H1 (cell line): Measurements from ENCODE around the gene PTPRT. TPM values are rescaled to one million over a fixed set of nuclear protein-coding genes. Genes with fewer than 3 reads are reported as not detected.

Experiments
- CTCF ChIA-PET: fragments of 300-600 bp; sonication (Branson Sonifier 250); formaldehyde crosslinking; loops from one replicate; lab custom pipeline; 2021; ENCODE audit not compliant: partially characterized antibody; lab: Charles Lee
- POLR2A ChIA-PET: fragments of 300-600 bp; sonication (Branson Sonifier 250); formaldehyde crosslinking; loops from one replicate; lab custom pipeline; 2021; ENCODE audit warnings: inconsistent platforms; ENCODE audit not compliant: partially characterized antibody; lab: Charles Lee
- DNase-seq, 2 experiments: peaks; one replicate each; pipeline versions ENCODE4 v3.0.0 to v3.0.0-alpha.2; 2010 to 2022; ENCODE audit warnings: low spot score in 2 of 2, low read depth in 1 of 2, mixed read lengths in 1 of 2
- FAIRE-seq: peaks from 2 replicates; lab custom pipeline; 2011; peaks lifted over from hg19 to GRCh38; lab: Jason Lieb, UNC
- H2AFZ ChIP-seq: 2 replicates; pipeline ENCODE4 v1.8.1; 2012; ENCODE audit warnings: low read length, inconsistent platforms
- H2AK5ac ChIP-seq: 2 replicates; pipeline ENCODE4 v1.6.1; 2013; ENCODE audit warnings: low read depth, low read length
- H2BK120ac ChIP-seq: replicated peaks from 2 replicates; pipeline ENCODE3; 2013; ENCODE audit warnings: low read depth, low read length, inconsistent platforms
- H2BK12ac ChIP-seq: 2 replicates; pipeline ENCODE4 v1.6.1; 2013; ENCODE audit warnings: low read depth, low read length
- H2BK15ac ChIP-seq: 2 replicates; pipeline ENCODE4 v1.6.1; 2013; ENCODE audit warnings: low read length
- H2BK20ac ChIP-seq: 2 replicates; pipeline ENCODE4 v1.6.1; 2013; ENCODE audit warnings: low read length
- H2BK5ac ChIP-seq: 2 replicates; pipeline ENCODE4 v1.6.1; 2013; ENCODE audit warnings: low read depth, low read length
- H3K14ac ChIP-seq: 2 replicates; pipeline ENCODE4 v1.6.1; 2013; ENCODE audit warnings: inconsistent platforms; ENCODE audit not compliant: insufficient read length
- H3K18ac ChIP-seq: 2 replicates; pipeline ENCODE4 v1.6.1; 2013; ENCODE audit warnings: low read length; ENCODE audit errors: extremely low read depth
- H3K23ac ChIP-seq: 2 replicates; pipeline ENCODE4 v1.6.1; 2013; ENCODE audit warnings: inconsistent platforms; ENCODE audit not compliant: insufficient read length
- H3K23me2 ChIP-seq: 2 replicates; pipeline ENCODE4 v1.6.1; 2013; ENCODE audit warnings: low read depth, low read length
- H3K27ac ChIP-seq: 2 replicates; pipeline ENCODE4 v1.6.1; 2011; ENCODE audit warnings: low read depth, low read length, inconsistent platforms
- H3K27me3 ChIP-seq, 4 experiments: replicated peaks in 1 of 4; 1 replicate in 1 of 4; 2 replicates in 3 of 4; pipeline versions ENCODE4 v1.6.1 to v1.8.1; 2011 to 2013; ENCODE audit warnings: low read length in 3 of 4, mild to moderate bottlenecking in 3 of 4, inconsistent platforms in 2 of 4, mixed read lengths in 2 of 4, moderate library complexity in 1 of 4; ENCODE audit not compliant: control insufficient read depth in 3 of 4, insufficient read depth in 3 of 4; ENCODE audit errors: extremely low read depth in 1 of 4
- H3K36me3 ChIP-seq, 4 experiments: 2 replicates each; pipeline versions ENCODE4 v1.6.1 to v1.8.1; 2011 to 2013; ENCODE audit warnings: mild to moderate bottlenecking in 4 of 4, low read length in 3 of 4, moderate library complexity in 2 of 4, control low read depth in 1 of 4, inconsistent platforms in 1 of 4; ENCODE audit not compliant: insufficient read depth in 4 of 4, control insufficient read depth in 2 of 4
- H3K4ac ChIP-seq: replicated peaks from 2 replicates; pipeline ENCODE3; 2013; ENCODE audit warnings: low read length, low read depth, mixed read lengths, inconsistent platforms; ENCODE audit not compliant: insufficient read length
- H3K4me1 ChIP-seq, 4 experiments: replicated peaks in 1 of 4; 1 replicate in 1 of 4; 2 replicates in 3 of 4; pipeline versions ENCODE4 v1.6.1 to v1.8.1; 2011 to 2013; ENCODE audit warnings: low read length in 3 of 4, inconsistent platforms in 2 of 4, mixed read lengths in 1 of 4; ENCODE audit not compliant: insufficient read depth in 4 of 4, control insufficient read depth in 3 of 4
- H3K4me2 ChIP-seq, 2 experiments: 2 replicates each; pipeline versions ENCODE4 v1.6.1 to v1.8.1; 2011 to 2013; ENCODE audit warnings: low read depth in 2 of 2, low read length in 2 of 2, control low read depth in 1 of 2, inconsistent platforms in 1 of 2, mild to moderate bottlenecking in 1 of 2; ENCODE audit not compliant: insufficient read depth in 1 of 2
- H3K4me3 ChIP-seq, 4 experiments: fragments of 200-600, 300-600 bp in 1 of 4; sonication (generic), shearing (Covaris generic), sonication (Bioruptor Twin) in 1 of 4; 2 replicates each; pipeline versions ENCODE4 v1.5.1 to v1.8.1; 2011 to 2016; ENCODE audit warnings: low read length in 4 of 4, low read depth in 3 of 4, control low read depth in 2 of 4, inconsistent platforms in 2 of 4, mild to moderate bottlenecking in 2 of 4, mixed read lengths in 1 of 4, moderate library complexity in 1 of 4; ENCODE audit not compliant: insufficient read depth in 2 of 4; ENCODE audit errors: extremely low read depth in 1 of 4
- H3K56ac ChIP-seq: replicated peaks from 2 replicates; pipeline ENCODE3; 2013; ENCODE audit warnings: low read depth, mild to moderate bottlenecking, mixed read lengths, low read length, inconsistent platforms; ENCODE audit not compliant: insufficient read length
- H3K79me1 ChIP-seq: 2 replicates; pipeline ENCODE4 v1.6.1; 2013; ENCODE audit warnings: low read depth, low read length, control low read depth
- H3K79me2 ChIP-seq, 2 experiments: 2 replicates each; pipeline versions ENCODE4 v1.6.1 to v1.8.1; 2012 to 2013; ENCODE audit warnings: low read length in 2 of 2, mild to moderate bottlenecking in 2 of 2, inconsistent platforms in 1 of 2; ENCODE audit not compliant: insufficient read depth in 2 of 2, control insufficient read depth in 1 of 2
- H3K9ac ChIP-seq, 4 experiments: replicated peaks in 1 of 4; 1 replicate in 1 of 4; 2 replicates in 3 of 4; pipeline versions ENCODE4 v1.6.1 to v1.8.1; 2011 to 2013; ENCODE audit warnings: low read depth in 3 of 4, low read length in 3 of 4, control low read depth in 2 of 4, mild to moderate bottlenecking in 2 of 4, moderate library complexity in 2 of 4, inconsistent platforms in 1 of 4; ENCODE audit errors: extremely low read depth in 1 of 4
- H3K9me3 ChIP-seq, 2 experiments: 2 replicates each; pipeline versions ENCODE4 v1.6.1 to v1.8.1; 2012 to 2013; ENCODE audit warnings: mild to moderate bottlenecking in 2 of 2, moderate library complexity in 2 of 2, control low read depth in 1 of 2, inconsistent platforms in 1 of 2, low read depth in 1 of 2, low read length in 1 of 2, mixed read lengths in 1 of 2; ENCODE audit not compliant: insufficient read depth in 2 of 2
- H4K20me1 ChIP-seq, 2 experiments: replicated peaks in 1 of 2; 2 replicates each; pipeline versions ENCODE3 to v1.8.1; 2011 to 2013; ENCODE audit warnings: inconsistent platforms in 2 of 2, low read length in 2 of 2, mild to moderate bottlenecking in 1 of 2; ENCODE audit not compliant: insufficient read depth in 2 of 2, control insufficient read depth in 1 of 2
- H4K5ac ChIP-seq: 2 replicates; pipeline ENCODE4 v1.6.1; 2013; ENCODE audit warnings: low read length, low read depth, mixed read lengths, inconsistent platforms; ENCODE audit not compliant: insufficient read length
- H4K8ac ChIP-seq: 2 replicates; pipeline ENCODE4 v1.8.0; 2013; ENCODE audit warnings: mild to moderate bottlenecking, moderate library complexity, low read length, inconsistent platforms; ENCODE audit not compliant: insufficient read depth; ENCODE audit errors: extremely low read depth
- H4K91ac ChIP-seq: replicated peaks from 2 replicates; pipeline ENCODE3; 2013; ENCODE audit warnings: low read length, mixed read lengths, inconsistent platforms; ENCODE audit not compliant: insufficient read length
- CEBPB ChIP-seq: IDR thresholded peaks from 2 replicates; pipeline ENCODE4 v1.6.1; 2012; ENCODE audit warnings: low read depth, low read length
- EP300 ChIP-seq, 2 experiments: IDR thresholded peaks; 1 replicate in 1 of 2; 2 replicates in 1 of 2; pipeline ENCODE4 v1.6.1; 2011 to 2012; ENCODE audit warnings: low read depth in 2 of 2, low read length in 2 of 2, mild to moderate bottlenecking in 2 of 2, borderline replicate concordance in 1 of 2, inconsistent platforms in 1 of 2, moderate library complexity in 1 of 2
- JUND ChIP-seq: IDR thresholded peaks from 2 replicates; pipeline ENCODE4 v1.6.1; 2011; ENCODE audit warnings: mild to moderate bottlenecking, improper control_type of control experiment, low read length
- MAFK ChIP-seq: IDR thresholded peaks from 2 replicates; pipeline ENCODE4 v1.6.1; 2012; ENCODE audit warnings: low read depth, mild to moderate bottlenecking, improper control_type of control experiment, low read length
- MAX ChIP-seq: IDR thresholded peaks from 2 replicates; pipeline ENCODE4 v1.6.1; 2012; ENCODE audit warnings: inconsistent platforms
- SIN3A ChIP-seq, 2 experiments: IDR thresholded peaks in 1 of 2; conservative IDR thresholded peaks in 1 of 2; 2 replicates each; pipeline ENCODE4 v1.6.1; 2011 to 2012; ENCODE audit warnings: low read length in 2 of 2, improper control_type of control experiment in 1 of 2, low read depth in 1 of 2, mild to moderate bottlenecking in 1 of 2
- SP4 ChIP-seq: IDR thresholded peaks from 2 replicates; pipeline ENCODE4 v1.6.1; 2012; ENCODE audit warnings: low read length, inconsistent platforms
- SRF ChIP-seq: IDR thresholded peaks from 2 replicates; pipeline ENCODE4 v1.6.1; 2011; ENCODE audit warnings: mild to moderate bottlenecking, low read depth, low read length, moderate library complexity
- SUZ12 ChIP-seq: fragments of 200-600 bp; sonication (generic); IDR thresholded peaks from 2 replicates; pipeline ENCODE4 v1.6.1; 2012; ENCODE audit warnings: mild to moderate bottlenecking, inconsistent platforms, low read length, moderate library complexity, mixed read lengths
- TEAD4 ChIP-seq: IDR thresholded peaks from 2 replicates; pipeline ENCODE4 v1.6.1; 2012; ENCODE audit warnings: low read depth, low read length, inconsistent platforms, mixed read lengths
- WGBS, 2 experiments: shearing (Covaris generic) in 1 of 2; methylation state at CpG; one replicate each; pipeline versions ENCODE4 v1.1.6 to v1.1.7; 2013 to 2015; ENCODE audit warnings: low lambda C conversion rate in 2 of 2, mixed read lengths in 2 of 2, inconsistent platforms in 1 of 2, low coverage in 1 of 2, missing lambda C conversion rate in 1 of 2; ENCODE audit not compliant: insufficient replicate concordance in 2 of 2, insufficient coverage in 1 of 2, insufficient read length in 1 of 2; ENCODE audit errors: extremely low coverage in 1 of 2, missing lambda C conversion rate in 1 of 2; 5-methylcytosine and 5-hydroxymethylcytosine counted together
- polyA plus RNA-seq, 7 experiments: library from polyadenylated mRNA; depleted of rRNA in 3 of 7; stranded (reverse) in 5 of 7; unstranded in 2 of 7; fragments of >200 nt in 5 of 7; fragments of 200-250 nt in 2 of 7; gene quantifications; 1 replicate in 5 of 7; 2 replicates in 1 of 7; 4 replicates in 1 of 7; pipeline versions ENCODE4 v1.2.1 to v1.2.3, GENCODE V29; 2011 to 2013; ENCODE audit warnings: missing spikeins in 2 of 7, mixed read lengths in 2 of 7
- total RNA-seq: library from RNA; stranded (reverse); fragmentation: NEBNext Ultra II Directional; extraction: Animal tissue kit (Norgen Biotek cat#: 25700); gene quantifications from 2 replicates; pipeline ENCODE4 v1.2.1, GENCODE V29; 2021
- TF ChIP-seq, protein P1 (sequence below): IDR thresholded peaks from 2 replicates; pipeline ENCODE4 v1.6.1; 2012; ENCODE audit warnings: low read length, inconsistent platforms

The PTPRT gene
- total and polyA plus RNA-seq, 2 of the 8 experiments (the other 6 are each of a cell fraction or from before 2014, with no cell fraction given): 0.33 to 1.8 TPM

- Histone ChIP-seq H2BK15ac (no peak overlapping the region), H3K14ac (no peak overlapping the region), H2BK12ac (no peak overlapping the region), H4K8ac (no peak overlapping the region), H3K79me2 (no peaks in the 10 kb centered on the region), H3K23me2 (no peaks in the 10 kb centered on the region), H3K27me3 (no peaks in the 10 kb centered on the region), H3K18ac (no peak overlapping the region), H2BK20ac (no peak overlapping the region), H4K5ac (no peak overlapping the region), H3K56ac (no peak overlapping the region), H3K79me1 (no peaks in the 10 kb centered on the region), H3K4me1 (peaks cover 0 to 3% (median 0%) of the 10 kb centered on the region in 4 experiments; a peak in 1 of 7 replicates), H2AK5ac (no peak overlapping the region), H3K4me2 (no peak overlapping the region), H4K91ac (no peak overlapping the region), H3K9me3 (peaks cover 3 to 4% of the 10 kb centered on the region in 2 experiments; a peak in 1 of 4 replicates), H2BK120ac (no peak overlapping the region), H3K27ac (no peak overlapping the region), H3K4me3 (no peak overlapping the region), H3K9ac (no peak overlapping the region), H3K23ac (no peak overlapping the region), H2AFZ (no peak overlapping the region), H3K36me3 (no peaks in the 10 kb centered on the region), H2BK5ac (no peak overlapping the region), H4K20me1 (no peaks in the 10 kb centered on the region), H3K4ac (no peak overlapping the region)
- ChIA-PET POLR2A (no interaction called here), CTCF (interaction anchor here (0.9 to 1.3 kb wide), 2 partner anchors 12 to 98 kb away, joined by 3 read pairs; no protein-coding TSS in a partner anchor)
- DNase-seq (no peak), FAIRE-seq (peak; percentile 71)
- peak; percentile 79 for TF ChIP-seq CEBPB
- TF ChIP-seq MAX: 0 out of 2 replicates have a peak, but pooled peaks have one; percentile 15
- TF ChIP-seq, protein P1, sequence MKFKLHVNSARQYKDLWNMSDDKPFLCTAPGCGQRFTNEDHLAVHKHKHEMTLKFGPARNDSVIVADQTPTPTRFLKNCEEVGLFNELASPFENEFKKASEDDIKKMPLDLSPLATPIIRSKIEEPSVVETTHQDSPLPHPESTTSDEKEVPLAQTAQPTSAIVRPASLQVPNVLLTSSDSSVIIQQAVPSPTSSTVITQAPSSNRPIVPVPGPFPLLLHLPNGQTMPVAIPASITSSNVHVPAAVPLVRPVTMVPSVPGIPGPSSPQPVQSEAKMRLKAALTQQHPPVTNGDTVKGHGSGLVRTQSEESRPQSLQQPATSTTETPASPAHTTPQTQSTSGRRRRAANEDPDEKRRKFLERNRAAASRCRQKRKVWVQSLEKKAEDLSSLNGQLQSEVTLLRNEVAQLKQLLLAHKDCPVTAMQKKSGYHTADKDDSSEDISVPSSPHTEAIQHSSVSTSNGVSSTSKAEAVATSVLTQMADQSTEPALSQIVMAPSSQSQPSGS: no peak
- no peak for TF ChIP-seq MAFK
- TF ChIP-seq EP300 (IDR thresholded peaks at IDR 0.05; ENCODE audit: borderline replicate concordance in 1 of 2, low read depth in 2 of 2, low read length in 2 of 2): no peak
- no peak for TF ChIP-seq SIN3A (conservative IDR thresholded peaks at IDR 0.05 in 1 of 2, IDR thresholded peaks at IDR 0.05 in 1 of 2; ENCODE audit: low read depth in 1 of 2, low read length in 2 of 2)
- no peak for TF ChIP-seq SRF
- TF ChIP-seq TEAD4: peak; percentile 87
- TF ChIP-seq SUZ12: no peak
- TF ChIP-seq SP4: no peak
- peak; percentile 56; the same call in 1 of the 2 replicates for TF ChIP-seq JUND
- WGBS, 2 experiments: 69% methylated on average over 6 of the region's 6 CpGs; no CpG with 5 or more reads in 1 of the 2 experiments
Observed at GRCh38 chr20:42961771-42962170, 227.9 kb downstream of the PTPRT start.
